HG03066 (cell line): ENCODE measurements around the gene SRC.

ENCODE experiments used
- ATAC-seq: cut with Tn5 transposase; IDR thresholded peaks from one replicate; pipeline ENCODE4 v1.9.1; 2021; ENCODE audit warnings: low read depth; ENCODE audit not compliant: unreplicated experiment

Gene SRC

GRCh38 chr20:37406010-37406998, 60.4 kb downstream of the SRC start:
- ATAC-seq: no peak

GRCh38 chr20:37407019-37407566, 61.2 kb downstream of the SRC start:
- ATAC-seq: no peak

- ATAC-seq: no peak
Observed at GRCh38 chr20:37407573-37408002, 61.6 kb downstream of the SRC start.

- ATAC-seq: no peak
Observed at GRCh38 chr20:37408302-37409193, 62.6 kb downstream of the SRC start.

- no peak for ATAC-seq
Observed at GRCh38 chr20:37411408-37412219, 65.7 kb downstream of the SRC start.

- ATAC-seq: no peak
Observed at GRCh38 chr20:37413023-37413334, 67.0 kb downstream of the SRC start.

- no peak for ATAC-seq
Observed at GRCh38 chr20:37413379-37413778, 67.4 kb downstream of the SRC start.

- no peak for ATAC-seq
Observed at GRCh38 chr20:37414224-37415035, 68.5 kb downstream of the SRC start.

- no peak for ATAC-seq
Observed at GRCh38 chr20:37415118-37416085, 69.5 kb downstream of the SRC start.

- no peak for ATAC-seq
Observed at GRCh38 chr20:37416100-37416847, 70.3 kb downstream of the SRC start.

- ATAC-seq: no peak
Observed at GRCh38 chr20:37416848-37417616, 71.1 kb downstream of the SRC start.

- ATAC-seq: no peak
Observed at GRCh38 chr20:37417617-37418467, 71.9 kb downstream of the SRC start.

GRCh38 chr20:37418591-37419109, 72.7 kb downstream of the SRC start:
- ATAC-seq: no peak

- no peak for ATAC-seq
Observed at GRCh38 chr20:37419307-37419706, 73.4 kb downstream of the SRC start.

- no peak for ATAC-seq
Observed at GRCh38 chr20:37419774-37420542, 74.0 kb downstream of the SRC start.
